WTC11 (cell line): ENCODE measurements around the gene COL4A2. TPM values are rescaled to one million over a fixed set of nuclear protein-coding genes. Genes with fewer than 3 reads are reported as not detected.
A peak's percentile ranks its signal among the peaks of the same experiment; 100 is the strongest.

Experiments used
- ATAC-seq: fragments of 200-7000 bp; cut with Tn5 transposase; 2 replicates; pipeline ENCODE4 v1.10.0; 2021; ENCODE audit warnings: mild to moderate bottlenecking, moderate library complexity
- CTCF ChIA-PET: fragments of 300-600 bp; sonication (Branson Sonifier 250); formaldehyde crosslinking; loops from one replicate; lab custom pipeline; 2021; ENCODE audit warnings: antibody characterized with exemption; lab: Charles Lee
- POLR2A ChIA-PET: fragments of 350-600 bp; sonication (Branson Sonifier 250); formaldehyde crosslinking; loops from one replicate; lab custom pipeline; 2021; ENCODE audit warnings: antibody characterized with exemption; lab: Charles Lee
- DNase-seq: peaks from one replicate; pipeline ENCODE4 v3.0.0; 2021; ENCODE audit warnings: low spot score
- H3K27ac Mint-ChIP-seq: 2 replicates; pipeline ENCODE4 v1.8.0; 2021; ENCODE audit warnings: mixed read lengths
- H3K27me3 Mint-ChIP-seq: 2 replicates; pipeline ENCODE4 v1.8.0; 2021; ENCODE audit warnings: low read depth, mild to moderate bottlenecking, moderate library complexity, mixed read lengths
- H3K36me3 Mint-ChIP-seq: 2 replicates; pipeline ENCODE4 v1.8.0; 2021; ENCODE audit warnings: mixed read lengths
- H3K4me1 Mint-ChIP-seq: 2 replicates; pipeline ENCODE4 v1.8.0; 2022; ENCODE audit warnings: mixed read lengths
- H3K4me3 Mint-ChIP-seq: 2 replicates; pipeline ENCODE4 v1.8.0; 2021; ENCODE audit warnings: mild to moderate bottlenecking, moderate library complexity, mixed read lengths
- H3K9me3 Mint-ChIP-seq: 2 replicates; pipeline ENCODE4 v1.8.0; 2021; ENCODE audit warnings: mixed read lengths
- ELF4 ChIP-seq: sonication (generic); formaldehyde crosslinking; IDR thresholded peaks from 2 replicates; pipeline ENCODE4 v1.8.1; 2022; ENCODE audit warnings: low read depth, mild to moderate bottlenecking, moderate library complexity, missing genetic modification reagents
- JAZF1 ChIP-seq: fragments of 250-450 bp; sonication (Bioruptor Pico); IDR thresholded peaks from 2 replicates; pipeline ENCODE4 v1.9.0; 2021; ENCODE audit warnings: moderate library complexity, mild to moderate bottlenecking, inconsistent platforms
- NFYB ChIP-seq: sonication (generic); formaldehyde crosslinking; conservative IDR thresholded peaks from 2 replicates; pipeline ENCODE4 v1.8.0; 2022; ENCODE audit warnings: low read depth, missing genetic modification reagents
- OVOL2 ChIP-seq: fragments of 250-450 bp; sonication (Bioruptor Pico); IDR thresholded peaks from 2 replicates; pipeline ENCODE4 v1.9.0; 2021; ENCODE audit warnings: mild to moderate bottlenecking, borderline replicate concordance
- SMAD3 ChIP-seq: sonication (generic); formaldehyde crosslinking; IDR thresholded peaks from 2 replicates; pipeline ENCODE4 v1.8.0; 2022; ENCODE audit warnings: missing genetic modification reagents, mild to moderate bottlenecking, borderline replicate concordance
- ZNF138 ChIP-seq: sonication (generic); formaldehyde crosslinking; conservative IDR thresholded peaks from 2 replicates; pipeline ENCODE4 v1.8.1; 2022; ENCODE audit warnings: mild to moderate bottlenecking, moderate library complexity, missing genetic modification reagents
- ZNF423 ChIP-seq: fragments of 250-450 bp; sonication (Bioruptor Pico); IDR thresholded peaks from 2 replicates; pipeline ENCODE4 v2.1.2; 2022; ENCODE audit warnings: mild to moderate bottlenecking, moderate library complexity
- total RNA-seq: library from RNA; stranded (reverse); gene quantifications from 3 replicates; pipeline ENCODE4 v1.2.3, GENCODE V29; 2021
- TF ChIP-seq, protein P1 (sequence below): sonication (generic); formaldehyde crosslinking; IDR thresholded peaks from 2 replicates; pipeline ENCODE4 v1.8.1; 2023; ENCODE audit warnings: mild to moderate bottlenecking, missing genetic modification reagents, moderate library complexity
- TF ChIP-seq, protein P2 (sequence below): sonication (generic); formaldehyde crosslinking; IDR thresholded peaks from 2 replicates; pipeline ENCODE4 v1.8.1; 2023; ENCODE audit warnings: mild to moderate bottlenecking, missing genetic modification reagents
- TF ChIP-seq, protein P3 (sequence below): fragments of 250-450 bp; sonication (Bioruptor Pico); conservative IDR thresholded peaks from 2 replicates; pipeline ENCODE4 v1.9.0; 2021; ENCODE audit warnings: mild to moderate bottlenecking
- TF ChIP-seq, protein P4 (sequence below): sonication (generic); formaldehyde crosslinking; IDR thresholded peaks from 2 replicates; pipeline ENCODE4 v1.8.0; 2022; ENCODE audit warnings: mild to moderate bottlenecking, missing genetic modification reagents
- TF ChIP-seq, protein P5 (sequence below): sonication (generic); formaldehyde crosslinking; IDR thresholded peaks from 2 replicates; pipeline ENCODE4 v1.8.0; 2023; ENCODE audit warnings: missing genetic modification reagents
- TF ChIP-seq, protein P6 (sequence below): sonication (generic); formaldehyde crosslinking; IDR thresholded peaks from 2 replicates; pipeline ENCODE4 v1.8.0; 2022; ENCODE audit warnings: mild to moderate bottlenecking, missing genetic modification reagents
- TF ChIP-seq, protein P7 (sequence below): sonication (generic); formaldehyde crosslinking; IDR thresholded peaks from 2 replicates; pipeline ENCODE4 v1.8.1; 2022; ENCODE audit warnings: mild to moderate bottlenecking, moderate library complexity, missing genetic modification reagents
- TF ChIP-seq, protein P8 (sequence below): fragments of 250-450 bp; sonication (Bioruptor Pico); IDR thresholded peaks from 2 replicates; pipeline ENCODE4 v1.9.0; 2021; ENCODE audit warnings: moderate library complexity, mild to moderate bottlenecking, inconsistent platforms, borderline replicate concordance
- TF ChIP-seq, protein P9 (sequence below): fragments of 250-450 bp; sonication (Bioruptor Pico); IDR thresholded peaks from 2 replicates; pipeline ENCODE4 v1.8.0; 2021; ENCODE audit warnings: mild to moderate bottlenecking

The COL4A2 gene
- total RNA-seq, 1 experiment from 2014 or later: 109 TPM

DNA sequence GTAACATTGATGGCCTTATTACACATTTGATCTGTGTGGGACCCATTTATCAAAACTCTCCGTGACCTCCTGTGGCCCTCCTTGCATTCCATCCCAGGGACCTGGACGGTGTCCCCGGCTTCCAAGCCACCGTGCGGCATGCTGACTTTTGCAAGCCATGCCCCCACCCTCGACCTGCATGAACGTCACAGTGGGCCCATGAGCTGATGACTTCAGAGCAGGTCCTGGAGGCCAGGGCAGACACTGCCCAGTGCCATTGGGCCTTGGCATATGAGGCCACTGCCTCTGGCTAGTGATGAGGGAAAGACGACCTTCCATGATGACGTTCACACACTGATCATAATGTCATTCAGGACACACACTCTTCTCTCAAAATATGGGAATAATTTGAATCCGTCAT lies 191.7 kb downstream of the COL4A2 start:
- Mint-ChIP-seq H3K4me3 (no peak overlapping the region), H3K9me3 (peaks cover 5% of the 10 kb centered on the region), H3K27me3 (no peaks in the 10 kb centered on the region; the same call in 1 of the 2 replicates), H3K36me3 (peaks cover 79% of the 10 kb centered on the region)
- POLR2A ChIA-PET: no interaction called here
- DNase-seq (no peak), ATAC-seq (no peak)
- TF ChIP-seq ELF4 (CRISPR knock-in tag): no peak
- TF ChIP-seq, protein P1, sequence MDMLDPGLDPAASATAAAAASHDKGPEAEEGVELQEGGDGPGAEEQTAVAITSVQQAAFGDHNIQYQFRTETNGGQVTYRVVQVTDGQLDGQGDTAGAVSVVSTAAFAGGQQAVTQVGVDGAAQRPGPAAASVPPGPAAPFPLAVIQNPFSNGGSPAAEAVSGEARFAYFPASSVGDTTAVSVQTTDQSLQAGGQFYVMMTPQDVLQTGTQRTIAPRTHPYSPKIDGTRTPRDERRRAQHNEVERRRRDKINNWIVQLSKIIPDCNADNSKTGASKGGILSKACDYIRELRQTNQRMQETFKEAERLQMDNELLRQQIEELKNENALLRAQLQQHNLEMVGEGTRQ (CRISPR knock-in tag): no peak
- TF ChIP-seq, protein P2, sequence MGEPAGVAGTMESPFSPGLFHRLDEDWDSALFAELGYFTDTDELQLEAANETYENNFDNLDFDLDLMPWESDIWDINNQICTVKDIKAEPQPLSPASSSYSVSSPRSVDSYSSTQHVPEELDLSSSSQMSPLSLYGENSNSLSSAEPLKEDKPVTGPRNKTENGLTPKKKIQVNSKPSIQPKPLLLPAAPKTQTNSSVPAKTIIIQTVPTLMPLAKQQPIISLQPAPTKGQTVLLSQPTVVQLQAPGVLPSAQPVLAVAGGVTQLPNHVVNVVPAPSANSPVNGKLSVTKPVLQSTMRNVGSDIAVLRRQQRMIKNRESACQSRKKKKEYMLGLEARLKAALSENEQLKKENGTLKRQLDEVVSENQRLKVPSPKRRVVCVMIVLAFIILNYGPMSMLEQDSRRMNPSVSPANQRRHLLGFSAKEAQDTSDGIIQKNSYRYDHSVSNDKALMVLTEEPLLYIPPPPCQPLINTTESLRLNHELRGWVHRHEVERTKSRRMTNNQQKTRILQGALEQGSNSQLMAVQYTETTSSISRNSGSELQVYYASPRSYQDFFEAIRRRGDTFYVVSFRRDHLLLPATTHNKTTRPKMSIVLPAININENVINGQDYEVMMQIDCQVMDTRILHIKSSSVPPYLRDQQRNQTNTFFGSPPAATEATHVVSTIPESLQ (CRISPR knock-in tag): no peak
- TF ChIP-seq ZNF423 (CRISPR knock-in tag): no peak
- TF ChIP-seq, protein P3, sequence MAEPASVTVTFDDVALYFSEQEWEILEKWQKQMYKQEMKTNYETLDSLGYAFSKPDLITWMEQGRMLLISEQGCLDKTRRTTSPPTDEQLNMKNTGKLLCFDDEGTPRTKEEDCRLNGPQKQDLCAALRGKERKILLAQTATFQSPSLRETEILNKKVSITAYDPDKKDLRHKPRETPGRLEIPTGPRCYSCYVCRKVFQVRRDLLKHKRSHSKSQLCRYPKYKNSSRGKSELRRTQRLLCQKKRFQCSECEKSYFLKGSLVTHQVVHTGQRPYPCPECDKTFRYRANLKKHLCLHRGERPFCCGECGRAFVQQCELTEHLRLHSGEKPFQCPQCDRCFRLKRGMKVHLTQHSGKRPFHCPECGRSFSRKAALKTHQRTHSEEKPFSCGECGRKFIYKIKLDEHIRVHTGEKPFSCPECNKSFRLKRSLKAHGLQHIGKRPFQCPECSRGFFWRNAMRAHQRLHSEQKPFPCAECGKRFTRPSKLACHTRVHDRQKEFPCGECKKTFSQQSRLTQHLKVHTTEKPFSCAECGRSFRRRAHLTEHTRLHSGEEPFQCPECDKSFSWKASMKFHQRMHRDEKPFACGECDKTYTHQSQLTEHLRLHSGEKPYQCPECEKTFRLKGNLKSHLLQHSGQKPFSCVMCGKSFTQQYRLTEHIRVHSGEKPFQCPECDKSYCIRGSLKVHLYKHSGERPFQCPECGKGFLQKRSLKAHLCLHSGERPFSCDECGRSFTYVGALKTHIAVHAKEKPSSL: no peak
- no peak for TF ChIP-seq OVOL2 (CRISPR knock-in tag)
- TF ChIP-seq, protein P4, sequence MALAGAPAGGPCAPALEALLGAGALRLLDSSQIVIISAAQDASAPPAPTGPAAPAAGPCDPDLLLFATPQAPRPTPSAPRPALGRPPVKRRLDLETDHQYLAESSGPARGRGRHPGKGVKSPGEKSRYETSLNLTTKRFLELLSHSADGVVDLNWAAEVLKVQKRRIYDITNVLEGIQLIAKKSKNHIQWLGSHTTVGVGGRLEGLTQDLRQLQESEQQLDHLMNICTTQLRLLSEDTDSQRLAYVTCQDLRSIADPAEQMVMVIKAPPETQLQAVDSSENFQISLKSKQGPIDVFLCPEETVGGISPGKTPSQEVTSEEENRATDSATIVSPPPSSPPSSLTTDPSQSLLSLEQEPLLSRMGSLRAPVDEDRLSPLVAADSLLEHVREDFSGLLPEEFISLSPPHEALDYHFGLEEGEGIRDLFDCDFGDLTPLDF (CRISPR knock-in tag): no peak
- TF ChIP-seq, all 79 proteins: peak for 0
- CTCF ChIA-PET: no interaction called here
- Mint-ChIP-seq H3K4me1 (no peaks in the 10 kb centered on the region), H3K27ac (peak overlapping the region; percentile 28; the same call in 1 of the 2 replicates)

DNA sequence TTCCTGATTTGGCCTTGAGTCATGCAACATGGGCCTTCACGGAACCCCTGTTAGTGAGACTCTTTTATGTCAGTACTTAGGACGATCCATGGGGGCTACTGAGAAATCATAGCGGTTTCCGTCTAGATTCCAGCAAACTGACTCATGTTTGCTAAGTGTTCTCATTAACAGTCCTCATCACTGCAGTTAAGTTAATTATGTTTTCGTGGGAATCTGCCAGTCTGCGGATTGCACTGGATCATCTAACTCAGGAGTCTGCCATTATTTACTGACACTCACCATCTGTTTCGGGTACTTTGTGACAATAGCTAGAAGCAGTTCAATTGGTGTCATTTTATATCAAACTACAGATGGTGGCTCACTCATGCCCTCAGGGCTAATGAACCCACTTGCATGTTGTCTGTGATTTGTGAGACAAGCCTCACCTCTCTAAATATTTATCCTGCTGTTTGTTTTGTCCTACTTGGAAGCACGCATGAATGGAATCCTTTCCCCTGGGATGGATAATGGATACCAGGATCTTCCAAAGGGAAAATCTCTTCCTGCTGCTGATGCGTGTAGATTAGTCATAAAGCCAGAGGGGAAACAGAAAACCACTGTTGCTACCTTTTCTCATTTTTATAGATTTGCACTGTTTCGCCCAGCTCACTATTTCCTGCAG lies 192.7 kb downstream of the COL4A2 start:
- no peak for DNase-seq
- Mint-ChIP-seq H3K9me3 (peaks cover 5% of the 10 kb centered on the region), H3K36me3 (peaks cover 82% of the 10 kb centered on the region), H3K27ac (peak overlapping the region; percentile 50), H3K27me3 (no peaks in the 10 kb centered on the region; the same call in 1 of the 2 replicates), H3K4me1 (no peaks in the 10 kb centered on the region), H3K4me3 (no peak overlapping the region)
- CTCF ChIA-PET: no interaction called here
- TF ChIP-seq JAZF1 (CRISPR knock-in tag) (no peak), SMAD3 (CRISPR knock-in tag) (no peak), ZNF138 (CRISPR knock-in tag) (no peak), NFYB (CRISPR knock-in tag) (no peak)
- TF ChIP-seq, protein P5, sequence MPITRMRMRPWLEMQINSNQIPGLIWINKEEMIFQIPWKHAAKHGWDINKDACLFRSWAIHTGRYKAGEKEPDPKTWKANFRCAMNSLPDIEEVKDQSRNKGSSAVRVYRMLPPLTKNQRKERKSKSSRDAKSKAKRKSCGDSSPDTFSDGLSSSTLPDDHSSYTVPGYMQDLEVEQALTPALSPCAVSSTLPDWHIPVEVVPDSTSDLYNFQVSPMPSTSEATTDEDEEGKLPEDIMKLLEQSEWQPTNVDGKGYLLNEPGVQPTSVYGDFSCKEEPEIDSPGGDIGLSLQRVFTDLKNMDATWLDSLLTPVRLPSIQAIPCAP (CRISPR knock-in tag): no peak
- TF ChIP-seq, protein P6, sequence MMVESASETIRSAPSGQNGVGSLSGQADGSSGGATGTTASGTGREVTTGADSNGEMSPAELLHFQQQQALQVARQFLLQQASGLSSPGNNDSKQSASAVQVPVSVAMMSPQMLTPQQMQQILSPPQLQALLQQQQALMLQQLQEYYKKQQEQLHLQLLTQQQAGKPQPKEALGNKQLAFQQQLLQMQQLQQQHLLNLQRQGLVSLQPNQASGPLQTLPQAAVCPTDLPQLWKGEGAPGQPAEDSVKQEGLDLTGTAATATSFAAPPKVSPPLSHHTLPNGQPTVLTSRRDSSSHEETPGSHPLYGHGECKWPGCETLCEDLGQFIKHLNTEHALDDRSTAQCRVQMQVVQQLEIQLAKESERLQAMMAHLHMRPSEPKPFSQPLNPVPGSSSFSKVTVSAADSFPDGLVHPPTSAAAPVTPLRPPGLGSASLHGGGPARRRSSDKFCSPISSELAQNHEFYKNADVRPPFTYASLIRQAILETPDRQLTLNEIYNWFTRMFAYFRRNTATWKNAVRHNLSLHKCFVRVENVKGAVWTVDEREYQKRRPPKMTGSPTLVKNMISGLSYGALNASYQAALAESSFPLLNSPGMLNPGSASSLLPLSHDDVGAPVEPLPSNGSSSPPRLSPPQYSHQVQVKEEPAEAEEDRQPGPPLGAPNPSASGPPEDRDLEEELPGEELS: no peak
- TF ChIP-seq, protein P7, sequence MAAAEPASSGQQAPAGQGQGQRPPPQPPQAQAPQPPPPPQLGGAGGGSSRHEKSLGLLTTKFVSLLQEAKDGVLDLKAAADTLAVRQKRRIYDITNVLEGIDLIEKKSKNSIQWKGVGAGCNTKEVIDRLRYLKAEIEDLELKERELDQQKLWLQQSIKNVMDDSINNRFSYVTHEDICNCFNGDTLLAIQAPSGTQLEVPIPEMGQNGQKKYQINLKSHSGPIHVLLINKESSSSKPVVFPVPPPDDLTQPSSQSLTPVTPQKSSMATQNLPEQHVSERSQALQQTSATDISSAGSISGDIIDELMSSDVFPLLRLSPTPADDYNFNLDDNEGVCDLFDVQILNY: no peak
- TF ChIP-seq, protein P8, sequence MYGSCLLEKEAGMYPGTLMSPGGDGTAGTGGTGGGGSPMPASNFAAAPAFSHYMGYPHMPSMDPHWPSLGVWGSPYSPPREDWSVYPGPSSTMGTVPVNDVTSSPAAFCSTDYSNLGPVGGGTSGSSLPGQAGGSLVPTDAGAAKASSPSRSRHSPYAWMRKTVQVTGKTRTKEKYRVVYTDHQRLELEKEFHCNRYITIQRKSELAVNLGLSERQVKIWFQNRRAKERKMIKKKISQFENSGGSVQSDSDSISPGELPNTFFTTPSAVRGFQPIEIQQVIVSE (CRISPR knock-in tag): no peak
- TF ChIP-seq, protein P9, sequence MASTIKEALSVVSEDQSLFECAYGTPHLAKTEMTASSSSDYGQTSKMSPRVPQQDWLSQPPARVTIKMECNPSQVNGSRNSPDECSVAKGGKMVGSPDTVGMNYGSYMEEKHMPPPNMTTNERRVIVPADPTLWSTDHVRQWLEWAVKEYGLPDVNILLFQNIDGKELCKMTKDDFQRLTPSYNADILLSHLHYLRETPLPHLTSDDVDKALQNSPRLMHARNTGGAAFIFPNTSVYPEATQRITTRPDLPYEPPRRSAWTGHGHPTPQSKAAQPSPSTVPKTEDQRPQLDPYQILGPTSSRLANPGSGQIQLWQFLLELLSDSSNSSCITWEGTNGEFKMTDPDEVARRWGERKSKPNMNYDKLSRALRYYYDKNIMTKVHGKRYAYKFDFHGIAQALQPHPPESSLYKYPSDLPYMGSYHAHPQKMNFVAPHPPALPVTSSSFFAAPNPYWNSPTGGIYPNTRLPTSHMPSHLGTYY (CRISPR knock-in tag): no peak
- TF ChIP-seq, protein P3: no peak
- POLR2A ChIA-PET: no interaction called here
- no peak for ATAC-seq
